SK-N-SH (cell line): ENCODE data around the gene MTCL1. TPM values are rescaled to one million over a fixed set of nuclear protein-coding genes. Genes with fewer than 3 reads are reported as not detected.

Experiments
- CTCF ChIA-PET: fragments of 300-600, 350-600 bp; formaldehyde crosslinking; extraction: SDS; loops from one replicate; lab custom pipeline; 2021; lab: Yijun Ruan, JAX
- POLR2A ChIA-PET: fragments of 350-600 bp; sonication (Branson Sonifier 250); formaldehyde crosslinking; extraction: SDS; loops from one replicate; lab custom pipeline; 2020; ENCODE audit warnings: antibody characterized with exemption, inconsistent platforms; lab: Yijun Ruan, JAX
- DNase-seq: peaks from one replicate; pipeline ENCODE4 v3.0.0; 2012
- H2AFZ ChIP-seq: fragments of 200-600 bp; sonication (generic); 2 replicates; pipeline ENCODE4 v1.8.1; 2016; ENCODE audit warnings: antibody characterized with exemption, mild to moderate bottlenecking, low read depth
- H3F3A ChIP-seq: fragments of 200-600 bp; sonication (generic); replicated peaks from 2 replicates; pipeline ENCODE3; 2016; ENCODE audit warnings: antibody characterized with exemption, mild to moderate bottlenecking; ENCODE audit not compliant: insufficient read depth
- H3K27ac ChIP-seq, 2 experiments: fragments of 200-500 bp in 1 of 2; fragments of 200-600 bp in 1 of 2; sonication (Bioruptor generic) in 1 of 2; sonication (generic), shearing (Covaris generic) in 1 of 2; 2 replicates each; pipeline versions ENCODE4 v1.5.1 to v1.6.1; 2014 to 2016; ENCODE audit warnings: low read depth in 2 of 2, inconsistent platforms in 1 of 2, low read length in 1 of 2, mild to moderate bottlenecking in 1 of 2, mixed read lengths in 1 of 2
- H3K27me3 ChIP-seq: fragments of 200-600 bp; sonication (generic), shearing (Covaris generic); 2 replicates; pipeline ENCODE4 v1.6.1; 2016; ENCODE audit warnings: mixed run types; ENCODE audit not compliant: insufficient read depth
- H3K36me3 ChIP-seq, 2 experiments: fragments of 200-500 bp in 1 of 2; fragments of 200-600 bp in 1 of 2; sonication (Bioruptor generic) in 1 of 2; sonication (generic) in 1 of 2; replicated peaks in 1 of 2; 2 replicates each; pipeline versions ENCODE3 to v1.5.1; 2014 to 2016; ENCODE audit warnings: low read length in 1 of 2, mild to moderate bottlenecking in 1 of 2; ENCODE audit not compliant: insufficient read depth in 2 of 2, control insufficient read depth in 1 of 2
- H3K4me1 ChIP-seq, 2 experiments: fragments of 200-500 bp in 1 of 2; fragments of 200-600 bp in 1 of 2; sonication (Bioruptor generic) in 1 of 2; sonication (generic), shearing (Covaris generic) in 1 of 2; 2 replicates each; pipeline versions ENCODE4 v1.5.1 to v1.6.1; 2014 to 2016; ENCODE audit warnings: low read depth in 1 of 2, low read length in 1 of 2, mixed run types in 1 of 2; ENCODE audit not compliant: insufficient read depth in 2 of 2, control insufficient read depth in 1 of 2
- H3K4me2 ChIP-seq: fragments of 200-600 bp; sonication (generic), shearing (Covaris generic); 2 replicates; pipeline ENCODE4 v1.6.1; 2017; ENCODE audit warnings: mixed run types
- H3K4me3 ChIP-seq, 2 experiments: fragments of 200-500 bp in 1 of 2; fragments of 200-600 bp in 1 of 2; sonication (Bioruptor generic) in 1 of 2; sonication (generic), shearing (Covaris generic) in 1 of 2; 2 replicates each; pipeline versions ENCODE4 v1.5.1 to v1.8.1; 2014 to 2016; ENCODE audit warnings: low read depth in 2 of 2, inconsistent platforms in 1 of 2, low read length in 1 of 2, mild to moderate bottlenecking in 1 of 2, mixed read lengths in 1 of 2, moderate library complexity in 1 of 2
- H3K79me2 ChIP-seq: fragments of 200-600 bp; sonication (generic); 2 replicates; pipeline ENCODE4 v1.8.1; 2017; ENCODE audit warnings: mild to moderate bottlenecking; ENCODE audit not compliant: insufficient read depth
- H3K9ac ChIP-seq: fragments of 200-600 bp; sonication (generic); 2 replicates; pipeline ENCODE4 v1.6.1; 2017; ENCODE audit warnings: mixed run types
- H3K9me2 ChIP-seq: fragments of 200-600 bp; sonication (generic); 2 replicates; pipeline ENCODE4 v1.6.1; 2017; ENCODE audit warnings: mixed run types
- H3K9me3 ChIP-seq: fragments of 200-600 bp; sonication (generic); 2 replicates; pipeline ENCODE4 v1.6.1; 2017; ENCODE audit warnings: mixed run types, mild to moderate bottlenecking, moderate library complexity
- H4K20me1 ChIP-seq: fragments of 200-600 bp; sonication (generic); 2 replicates; pipeline ENCODE4 v1.6.1; 2017; ENCODE audit warnings: mild to moderate bottlenecking, mixed run types; ENCODE audit not compliant: insufficient read depth
- CHD2 ChIP-seq: fragments of 150-350 bp; IDR thresholded peaks from 2 replicates; pipeline ENCODE4 v1.6.1; 2018; ENCODE audit warnings: low read length; ENCODE audit not compliant: partially characterized antibody
- ELF1 ChIP-seq: IDR thresholded peaks from 2 replicates; pipeline ENCODE4 v1.4.0; 2012
- EP300 ChIP-seq, 2 experiments: IDR thresholded peaks; 2 replicates each; pipeline versions ENCODE4 v1.4.0 to v1.6.1; 2012; ENCODE audit warnings: borderline replicate concordance in 1 of 2, low read depth in 1 of 2, low read length in 1 of 2
- FOXM1 ChIP-seq: IDR thresholded peaks from 2 replicates; pipeline ENCODE4 v1.4.0; 2012; ENCODE audit warnings: low read depth, mild to moderate bottlenecking
- GABPA ChIP-seq: IDR thresholded peaks from 2 replicates; pipeline ENCODE4 v1.4.0; 2012; ENCODE audit warnings: low read depth, mild to moderate bottlenecking
- IRF3 ChIP-seq: fragments of 150-350 bp; IDR thresholded peaks from 2 replicates; pipeline ENCODE4 v1.6.1; 2016; ENCODE audit warnings: mild to moderate bottlenecking, low read depth, low read length
- JUND ChIP-seq: IDR thresholded peaks from 2 replicates; pipeline ENCODE4 v1.4.0; 2012
- MXI1 ChIP-seq: IDR thresholded peaks from 2 replicates; pipeline ENCODE4 v1.6.1; 2012; ENCODE audit warnings: mild to moderate bottlenecking, low read depth, low read length, improper control_type of control experiment
- NFIC ChIP-seq: IDR thresholded peaks from 2 replicates; pipeline ENCODE4 v1.4.0; 2012; ENCODE audit warnings: borderline replicate concordance
- POLR2AphosphoS5 ChIP-seq: IDR thresholded peaks from 2 replicates; pipeline ENCODE4 v1.6.1; 2012; ENCODE audit warnings: low read depth, low read length
- RFX5 ChIP-seq: IDR thresholded peaks from 2 replicates; pipeline ENCODE4 v1.6.1; 2012; ENCODE audit warnings: mild to moderate bottlenecking, improper control_type of control experiment, low read length
- SMC3 ChIP-seq: IDR thresholded peaks from 2 replicates; pipeline ENCODE4 v1.6.1; 2012; ENCODE audit warnings: low read depth, low read length, improper control_type of control experiment
- TAF1 ChIP-seq: IDR thresholded peaks from 2 replicates; pipeline ENCODE4 v1.6.1; 2012; ENCODE audit warnings: low read depth, mild to moderate bottlenecking, low read length, moderate library complexity, borderline replicate concordance
- TCF12 ChIP-seq: IDR thresholded peaks from 2 replicates; pipeline ENCODE4 v1.4.0; 2012
- ZBTB33 ChIP-seq: IDR thresholded peaks from 2 replicates; pipeline ENCODE4 v1.4.0; 2012; ENCODE audit warnings: low read depth, borderline replicate concordance
- WGBS: methylation state at CpG from one replicate; pipeline ENCODE4 v1.1.6; 2017; ENCODE audit warnings: low lambda C conversion rate; 5-methylcytosine and 5-hydroxymethylcytosine counted together
- polyA plus RNA-seq, 3 experiments: library from polyadenylated mRNA; depleted of rRNA; stranded (reverse); fragments of >200 nt; gene quantifications; 2 replicates each; pipeline ENCODE4 v1.2.3, GENCODE V29; 2012

Gene MTCL1
- polyA plus RNA-seq, 1 of the 3 experiments (the other 2 are of a cell fraction): 33.5 TPM

GRCh38 chr18:8734496-8734895 is 29.1 kb downstream of the MTCL1 start:
- peaks cover 10 to 13% of the 10 kb centered on the region in 2 experiments for H3K36me3 ChIP-seq
- peaks cover 18% of the 10 kb centered on the region for H3F3A ChIP-seq
- no peak overlapping the region for H2AFZ ChIP-seq
- H3K4me1 ChIP-seq: peaks cover 6 to 9% of the 10 kb centered on the region in 2 experiments; a peak in 2 of 4 replicates
- no peak for TF ChIP-seq SMC3
- no peak for TF ChIP-seq GABPA
- TF ChIP-seq CHD2: no peak
- TF ChIP-seq TAF1: no peak
- no peaks in the 10 kb centered on the region for H3K9me2 ChIP-seq
- H3K79me2 ChIP-seq: peaks cover 80% of the 10 kb centered on the region
- no peaks in the 10 kb centered on the region for H3K9me3 ChIP-seq
- POLR2A ChIA-PET: no interaction called here
- no peak overlapping the region for H3K4me3 ChIP-seq
- no peak overlapping the region for H3K4me2 ChIP-seq
- CTCF ChIA-PET: interaction anchor here (1.0 kb wide), 1 partner anchor 8 kb away, joined by 4 read pairs; no protein-coding TSS in a partner anchor
- no peak for DNase-seq
- 0 out of 2 replicates have a peak, but pooled peaks cover 5% of the 10 kb centered on the region for H4K20me1 ChIP-seq
- WGBS: 90% methylated on average over 5 of the region's 5 CpGs
- H3K9ac ChIP-seq: no peak overlapping the region
- H3K27me3 ChIP-seq: no peaks in the 10 kb centered on the region
- no peak overlapping the region for H3K27ac ChIP-seq

GRCh38 chr18:8735274-8735673 is 29.9 kb downstream of the MTCL1 start:
- CTCF ChIA-PET: interaction anchor here (1.6 kb wide), 1 partner anchor 248 kb away, joined by 4 read pairs; no protein-coding TSS in a partner anchor
- no peak for TF ChIP-seq POLR2AphosphoS5
- TF ChIP-seq FOXM1: no peak
- TF ChIP-seq TAF1: no peak
- no peak for TF ChIP-seq ELF1
- TF ChIP-seq JUND: no peak
- H3F3A ChIP-seq: peaks cover 11% of the 10 kb centered on the region
- peaks cover 3 to 4% of the 10 kb centered on the region in 2 experiments; a peak in 1 of 4 replicates for H3K4me1 ChIP-seq
- H4K20me1 ChIP-seq: 0 out of 2 replicates have a peak, but pooled peaks cover 3% of the 10 kb centered on the region
- H3K9me3 ChIP-seq: no peaks in the 10 kb centered on the region
- no peaks in the 10 kb centered on the region for H3K27me3 ChIP-seq
- WGBS: 100% methylated on average over 2 of the region's 2 CpGs
- DNase-seq: no peak
- no peak overlapping the region for H3K4me2 ChIP-seq
- H3K9ac ChIP-seq: no peak overlapping the region
- H2AFZ ChIP-seq: no peak overlapping the region
- H3K27ac ChIP-seq: no peak overlapping the region
- POLR2A ChIA-PET: no interaction called here
- no peak overlapping the region for H3K4me3 ChIP-seq
- H3K36me3 ChIP-seq: peaks cover 10 to 13% of the 10 kb centered on the region in 2 experiments
- H3K9me2 ChIP-seq: no peaks in the 10 kb centered on the region
- peaks cover 87% of the 10 kb centered on the region for H3K79me2 ChIP-seq

GRCh38 chr18:8741117-8741516 is 35.8 kb downstream of the MTCL1 start:
- H3K79me2 ChIP-seq: peaks cover 81% of the 10 kb centered on the region
- peaks cover 4 to 5% of the 10 kb centered on the region in 2 experiments for H3K36me3 ChIP-seq
- WGBS: 94% methylated on average over 1 of the region's 1 CpG
- no peak overlapping the region; a peak in 1 of 4 replicates for H3K27ac ChIP-seq
- DNase-seq: no peak
- no peak overlapping the region for H3K4me3 ChIP-seq
- H3K9ac ChIP-seq: no peak overlapping the region
- no peak overlapping the region for H2AFZ ChIP-seq
- H3K4me2 ChIP-seq: no peak overlapping the region
- CTCF ChIA-PET: no interaction called here
- H3K9me2 ChIP-seq: no peaks in the 10 kb centered on the region
- peaks cover 5 to 12% of the 10 kb centered on the region in 2 experiments; a peak in 3 of 4 replicates for H3K4me1 ChIP-seq
- TF ChIP-seq CHD2 (no peak), MXI1 (no peak), NFIC (no peak), RFX5 (no peak), IRF3 (no peak), EP300 (IDR thresholded peaks at IDR 0.05; ENCODE audit: borderline replicate concordance in 1 of 2, low read depth in 1 of 2, low read length in 1 of 2) (no peak), ZBTB33 (no peak), TCF12 (no peak)
- TF ChIP-seq, all 33 proteins: peak for 0
- POLR2A ChIA-PET: no interaction called here
- Histone ChIP-seq H4K20me1 (no peaks in the 10 kb centered on the region), H3F3A (no peaks in the 10 kb centered on the region), H3K9me3 (no peaks in the 10 kb centered on the region), H3K27me3 (no peaks in the 10 kb centered on the region)
